NT2/D1 (cell line): Measurements from ENCODE around the gene RMDN2.

Source experiments
- SUZ12 ChIP-seq: IDR thresholded peaks from 2 replicates; pipeline ENCODE4 v1.6.1; 2011; ENCODE audit not compliant: insufficient read length, insufficient read depth; ENCODE audit errors: extremely low read depth
- YY1 ChIP-seq: IDR thresholded peaks from 2 replicates; pipeline ENCODE4 v1.6.1; 2011; ENCODE audit not compliant: insufficient read length, insufficient read depth
- ZNF274 ChIP-seq: IDR thresholded peaks from 2 replicates; pipeline ENCODE4 v1.6.1; 2011; ENCODE audit warnings: mild to moderate bottlenecking, low read depth, low read length

- TF ChIP-seq ZNF274 (no peak), SUZ12 (no peak), YY1 (no peak)
Observed at GRCh38 chr2:37878536-37878935, 46.6 kb upstream of the RMDN2 start.
